A549 treated with Hydrocortisone at 1 μM for 4 hours (cell line): ENCODE measurements around the gene OR11L1. TPM values are rescaled to one million over a fixed set of nuclear protein-coding genes. Genes with fewer than 3 reads are reported as not detected.

ENCODE experiments used
- total RNA-seq: library from RNA; stranded (reverse); fragments of 200-300 nt; extraction: Qiagen RNA extraction; gene quantifications from 5 replicates; pipeline ENCODE4 v1.2.3, GENCODE V29; 2022

Gene OR11L1, protein sequence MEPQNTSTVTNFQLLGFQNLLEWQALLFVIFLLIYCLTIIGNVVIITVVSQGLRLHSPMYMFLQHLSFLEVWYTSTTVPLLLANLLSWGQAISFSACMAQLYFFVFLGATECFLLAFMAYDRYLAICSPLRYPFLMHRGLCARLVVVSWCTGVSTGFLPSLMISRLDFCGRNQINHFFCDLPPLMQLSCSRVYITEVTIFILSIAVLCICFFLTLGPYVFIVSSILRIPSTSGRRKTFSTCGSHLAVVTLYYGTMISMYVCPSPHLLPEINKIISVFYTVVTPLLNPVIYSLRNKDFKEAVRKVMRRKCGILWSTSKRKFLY
- total RNA-seq: not detected in 5 replicates

DNA sequence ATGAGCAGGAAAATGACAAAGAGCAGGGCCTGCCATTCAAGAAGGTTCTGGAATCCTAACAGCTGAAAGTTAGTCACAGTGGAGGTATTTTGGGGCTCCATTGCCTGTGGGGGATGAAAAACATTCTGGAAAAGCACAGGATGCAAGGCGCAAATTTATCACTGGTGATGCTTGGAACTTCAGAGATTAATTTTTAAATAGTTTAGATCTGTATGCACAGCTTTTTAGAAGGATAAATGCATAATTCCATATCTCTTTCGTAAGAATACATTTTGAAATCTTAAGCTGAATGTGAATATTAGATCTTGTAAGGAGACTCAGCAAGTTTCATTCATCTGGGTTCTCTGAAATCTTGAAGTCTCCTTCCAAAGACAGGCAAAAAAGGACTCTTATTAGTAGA lies at the start of gene OR11L1:
OR11L1 (minus strand) TSS at position 101 of the 400 bp plus-strand sequence; CDS start at position 101, 0 bp downstream.

DNA sequence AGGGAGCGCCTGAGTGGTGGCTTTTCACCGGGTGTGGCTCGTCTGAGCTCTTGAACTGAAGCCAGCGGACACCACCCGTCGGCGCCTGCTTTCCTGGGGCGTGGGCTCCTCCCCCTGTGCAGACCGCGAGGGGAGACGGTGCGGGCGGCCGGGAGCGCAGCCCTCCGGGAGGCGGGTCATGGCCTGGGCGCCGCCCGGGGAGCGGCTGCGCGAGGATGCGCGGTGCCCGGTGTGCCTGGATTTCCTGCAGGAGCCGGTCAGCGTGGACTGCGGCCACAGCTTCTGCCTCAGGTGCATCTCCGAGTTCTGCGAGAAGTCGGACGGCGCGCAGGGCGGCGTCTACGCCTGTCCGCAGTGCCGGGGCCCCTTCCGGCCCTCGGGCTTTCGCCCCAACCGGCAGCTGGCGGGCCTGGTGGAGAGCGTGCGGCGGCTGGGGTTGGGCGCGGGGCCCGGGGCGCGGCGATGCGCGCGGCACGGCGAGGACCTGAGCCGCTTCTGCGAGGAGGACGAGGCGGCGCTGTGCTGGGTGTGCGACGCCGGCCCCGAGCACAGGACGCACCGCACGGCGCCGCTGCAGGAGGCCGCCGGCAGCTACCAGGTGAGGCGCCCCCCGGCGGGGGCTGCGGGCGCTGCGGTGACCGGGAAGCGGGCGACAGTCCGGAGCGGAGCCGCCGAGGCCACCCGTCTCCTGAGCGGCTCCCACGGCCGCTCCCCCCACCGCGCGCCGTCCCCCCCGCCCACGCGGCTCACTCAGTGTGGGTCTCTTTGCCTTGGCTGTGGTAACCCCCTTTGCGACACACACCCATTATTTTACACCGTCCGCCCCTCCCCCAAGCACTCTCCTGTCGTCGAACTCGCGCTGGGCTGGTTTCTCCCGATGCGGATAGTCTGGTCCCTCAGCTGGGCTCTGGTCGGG lies 15.6 kb upstream of the OR11L1 start, which contains the start of gene TRIM58:
TRIM58 (plus strand) TSS at position 119 of the 916 bp plus-strand sequence; CDS start at position 179, 60 bp downstream.

DNA sequence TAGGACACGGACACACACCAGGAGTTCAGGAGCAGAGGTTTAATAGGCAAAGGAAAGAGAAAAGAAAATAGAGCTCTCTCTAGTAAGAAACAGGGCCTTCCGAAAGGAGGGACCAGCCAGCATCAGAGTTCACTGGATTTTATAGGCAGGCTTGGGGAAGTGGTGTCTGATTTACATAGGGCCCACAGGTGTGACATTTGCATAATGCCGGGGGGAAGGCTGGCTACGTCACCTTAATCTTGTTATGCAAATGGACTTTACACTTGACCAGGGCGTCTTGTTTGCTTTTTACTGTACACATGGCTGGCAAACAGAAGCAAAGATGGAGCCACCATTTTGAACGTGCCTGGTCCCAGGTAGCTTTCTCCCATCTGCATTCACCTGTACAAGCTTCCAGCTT lies 17.7 kb downstream of the OR11L1 start, which contains the start of gene OR14A16:
OR14A16 (minus strand) TSS at position 97 of the 400 bp plus-strand sequence. CDS start 8,390 bp downstream, outside the sequence.

Other genes starting within 250 kb of the OR11L1 start
- gene OR2G3, start 236.3 kb downstream of the OR11L1 start, total RNA-seq: not detected in 5 replicates
- not detected in 5 replicates for gene OR13G1, start 162.2 kb downstream of the OR11L1 start, total RNA-seq
- gene OR6F1, start 125.2 kb downstream of the OR11L1 start, total RNA-seq: not detected in 5 replicates
- gene OR14K1, start 103.3 kb downstream of the OR11L1 start, total RNA-seq: not detected in 5 replicates
- gene OR14A2, start 93.8 kb downstream of the OR11L1 start, total RNA-seq: not detected in 5 replicates
- not detected in 5 replicates for gene OR1C1, start 81.3 kb downstream of the OR11L1 start, total RNA-seq
- gene OR14A16, start 17.8 kb downstream of the OR11L1 start, total RNA-seq: not detected in 5 replicates
- gene TRIM58, start 15.3 kb upstream of the OR11L1 start, total RNA-seq: not detected in 5 replicates
- gene OR2W3, start 53.7 kb upstream of the OR11L1 start, total RNA-seq: not detected in 5 replicates
- not detected in 5 replicates for gene OR2T8, start 78.4 kb upstream of the OR11L1 start, total RNA-seq
- not detected in 5 replicates for gene OR2AJ1, start 83.0 kb upstream of the OR11L1 start, total RNA-seq
- gene OR2L8, start 107.0 kb upstream of the OR11L1 start, total RNA-seq: not detected in 5 replicates
- not detected in 5 replicates for gene OR2AK2, start 123.3 kb upstream of the OR11L1 start, total RNA-seq
- gene OR2L5, start 171.8 kb upstream of the OR11L1 start, total RNA-seq: not detected in 5 replicates
- gene OR2L2, start 188.2 kb upstream of the OR11L1 start, total RNA-seq: not detected in 5 replicates
- gene OR2L3, start 204.9 kb upstream of the OR11L1 start, total RNA-seq: not detected in 5 replicates